GM10847 (cell line): ENCODE measurements around the gene MT1E.

Experiments
- POLR2A ChIP-seq: IDR thresholded peaks from 2 replicates; pipeline ENCODE4 v1.6.1; 2011; ENCODE audit not compliant: insufficient read length; ENCODE audit errors: extremely low read depth

The MT1E gene

GRCh38 chr16:56625140-56625942 lies at the start of gene MT1E:
Gene MT1E (plus strand): TSS chr16:56625781. CDS start chr16:56625852, 71 bp downstream.
- TF ChIP-seq POLR2A = no peak

GRCh38 chr16:56576585-56577299 lies 48.8 kb upstream of the MT1E start:
- TF ChIP-seq POLR2A = no peak

DNA sequence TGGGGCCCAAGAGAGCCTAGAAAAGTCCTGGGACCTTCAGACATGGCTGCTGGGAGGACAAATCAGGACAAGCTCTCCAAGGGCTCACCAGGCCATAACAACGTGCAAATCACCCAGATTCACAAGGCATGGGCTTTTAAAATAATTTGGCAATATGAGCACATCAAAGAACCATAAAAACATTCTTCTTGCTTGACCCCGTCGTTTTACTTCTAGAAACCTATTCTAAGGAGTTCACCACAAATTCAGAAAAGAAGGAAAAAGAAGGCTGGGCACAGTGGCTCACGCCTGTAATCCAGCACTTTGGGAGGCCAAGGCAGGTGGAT lies 48.3 kb upstream of the MT1E start:
- TF ChIP-seq POLR2A = no peak

DNA sequence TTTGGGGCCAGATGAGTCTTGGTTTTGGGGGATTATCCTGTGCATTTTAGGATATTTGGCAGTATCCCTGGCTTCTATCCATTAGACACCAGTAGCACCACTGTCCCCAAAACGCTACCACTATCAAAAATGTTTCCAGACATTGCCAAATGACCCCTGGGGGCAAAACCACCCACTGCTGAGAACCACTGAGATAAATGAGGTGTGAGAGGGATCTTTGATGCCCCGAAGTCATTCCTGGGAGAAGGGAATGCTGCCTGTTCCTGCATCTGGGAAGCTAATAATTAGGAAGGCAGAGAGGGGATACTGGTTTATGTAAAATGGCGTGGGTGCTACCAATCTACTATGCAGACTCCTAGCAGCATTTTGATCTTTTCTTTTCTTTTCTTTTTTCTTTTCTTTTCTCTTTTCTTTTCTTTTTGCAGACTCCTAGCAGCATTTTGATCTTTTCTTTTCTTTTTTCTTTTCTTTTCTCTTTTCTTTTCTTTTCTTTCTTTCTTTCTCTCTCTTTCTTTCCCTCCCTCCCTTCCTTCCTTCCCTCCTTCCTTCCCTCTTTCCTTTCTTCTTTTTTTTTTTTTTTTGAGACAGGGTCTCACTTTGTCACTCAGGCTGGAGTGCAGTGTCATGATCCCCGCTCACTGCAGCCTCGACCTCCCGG lies 45.1 kb upstream of the MT1E start:
- no peak for TF ChIP-seq POLR2A

GRCh38 chr16:56583351-56584168 lies 42.0 kb upstream of the MT1E start:
- no peak for TF ChIP-seq POLR2A

DNA sequence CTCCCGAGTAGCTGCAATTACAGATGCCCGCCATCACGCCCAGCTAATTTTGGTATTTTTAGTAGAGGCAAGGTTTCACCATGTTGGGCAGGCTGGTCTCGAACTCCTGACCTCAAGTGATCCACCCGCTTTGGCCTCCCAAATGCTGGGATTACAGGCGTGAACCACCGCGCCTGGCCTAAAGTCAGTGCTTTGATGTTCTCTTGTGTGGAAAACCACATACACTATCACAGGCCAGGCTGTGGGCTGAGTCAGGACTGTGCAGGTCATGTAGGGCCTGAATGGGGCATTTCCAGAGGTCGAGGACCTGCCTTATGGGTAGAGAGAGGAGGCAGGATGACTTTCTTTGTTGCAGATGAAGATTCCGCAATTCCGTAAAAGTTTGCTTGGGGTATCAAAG lies 41.3 kb upstream of the MT1E start:
- no peak for TF ChIP-seq POLR2A

- TF ChIP-seq POLR2A = no peak
Observed at GRCh38 chr16:56588781-56589140, 36.8 kb upstream of the MT1E start.

DNA sequence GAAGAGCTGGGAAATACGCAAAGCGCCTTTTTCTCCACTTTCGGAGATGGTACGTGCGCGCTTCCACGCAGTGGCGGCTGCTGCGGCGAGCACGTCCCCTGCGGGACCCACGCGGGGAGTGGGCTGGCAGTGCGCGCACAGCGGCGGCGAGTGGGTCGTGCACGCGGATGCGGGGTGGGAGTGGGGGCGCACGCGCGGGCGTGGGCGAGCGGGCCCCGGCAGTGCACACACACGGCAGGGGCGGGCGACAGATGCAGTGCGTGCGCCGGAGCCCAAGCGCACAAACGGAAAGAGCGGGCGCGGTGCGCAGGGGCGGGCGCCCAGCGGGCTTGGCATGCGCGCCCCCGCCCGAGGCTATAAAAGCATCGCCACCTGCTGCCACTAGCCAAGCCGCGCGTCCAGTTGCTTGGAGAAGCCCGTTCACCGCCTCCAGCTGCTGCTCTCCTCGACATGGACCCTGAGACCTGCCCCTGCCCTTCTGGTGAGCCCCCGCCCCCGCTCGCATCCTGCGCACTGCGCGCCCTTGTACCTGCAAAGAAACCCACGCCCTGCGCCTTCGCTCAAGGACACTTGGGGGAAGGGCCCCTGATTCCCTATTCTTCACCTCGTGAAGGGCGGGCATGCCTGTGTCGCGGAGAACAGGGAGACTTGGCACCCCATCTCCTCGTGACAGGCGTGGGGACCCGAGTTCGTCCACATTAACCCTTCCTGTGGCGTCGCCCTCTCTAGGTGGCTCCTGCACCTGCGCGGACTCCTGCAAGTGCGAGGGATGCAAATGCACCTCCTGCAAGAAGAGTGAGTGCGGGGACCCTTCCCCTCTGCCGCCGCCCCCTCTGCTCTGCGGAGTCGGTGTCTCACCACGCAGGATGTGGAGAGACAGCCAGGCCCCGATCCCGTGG lies 36.2 kb upstream of the MT1E start, which contains the start of gene MT3:
MT3 (plus strand) TSS at position 388 of the 899 bp plus-strand sequence; CDS start at position 451, 63 bp downstream.
- no peak for TF ChIP-seq POLR2A

DNA sequence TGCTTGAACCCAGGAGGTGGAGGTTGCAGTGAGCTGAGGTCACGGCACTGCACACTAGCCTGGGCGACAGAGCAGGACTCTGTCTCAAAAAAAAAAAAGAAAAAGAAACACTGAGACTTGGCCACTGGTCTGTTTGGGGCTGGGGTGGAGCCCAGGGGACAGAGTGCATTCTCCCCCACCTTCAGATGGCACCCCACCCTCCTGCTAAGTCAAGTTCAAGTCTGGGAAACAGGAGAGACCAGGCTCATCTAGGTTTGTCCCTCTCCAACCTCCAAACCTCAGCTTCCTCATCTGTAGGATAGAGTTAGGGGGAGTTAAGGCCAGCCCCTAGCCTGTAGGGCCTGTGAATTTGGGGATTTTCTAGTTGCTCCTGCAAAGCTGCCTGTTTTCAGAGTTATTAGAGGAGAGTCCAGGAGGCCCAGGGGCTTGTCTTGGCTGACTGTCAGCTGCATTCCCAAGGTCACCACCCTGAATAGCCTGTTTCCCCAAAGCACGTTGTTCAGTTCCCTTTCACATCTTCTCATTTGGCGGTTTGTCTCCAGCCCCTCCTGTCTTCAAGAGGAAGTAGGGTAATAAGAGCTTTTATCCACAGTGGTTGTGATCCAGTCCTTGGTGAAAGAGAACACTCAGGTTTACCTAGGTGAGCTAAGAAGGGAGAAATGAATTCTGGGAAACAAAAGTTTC lies 34.1 kb upstream of the MT1E start:
- TF ChIP-seq POLR2A = no peak

DNA sequence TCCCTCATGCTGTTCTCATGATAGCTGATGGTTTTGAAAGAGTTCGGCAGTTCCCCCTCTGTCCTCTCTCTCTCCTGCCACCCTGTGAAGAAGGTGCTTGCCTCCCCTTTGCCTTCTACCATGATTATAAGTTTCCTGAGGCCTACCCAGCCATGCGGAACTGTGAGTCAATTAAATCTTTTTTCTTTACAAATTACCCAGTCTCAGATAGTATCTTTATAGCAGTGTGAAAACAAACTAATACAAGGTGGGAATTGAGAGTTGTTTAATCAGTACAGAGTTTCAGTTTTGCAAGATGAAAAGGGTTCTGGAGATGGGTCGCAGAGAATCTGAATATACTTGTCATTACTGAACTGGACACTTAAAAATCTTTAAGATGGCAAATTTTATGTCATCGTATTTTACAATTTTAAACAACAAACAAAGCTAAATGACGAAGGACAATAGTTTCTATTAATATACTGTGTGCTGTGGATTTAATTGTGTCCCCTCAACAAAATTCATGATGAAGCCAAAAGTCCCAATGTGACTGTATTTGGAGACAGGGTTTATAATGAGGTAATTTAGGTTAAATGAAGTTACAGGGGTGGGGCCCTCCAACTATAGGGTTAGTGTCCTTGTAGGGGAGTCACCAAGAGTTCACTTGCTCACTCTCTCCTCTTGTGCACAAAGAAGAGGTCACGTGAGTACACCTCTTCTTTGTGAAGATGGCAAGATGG lies 31.8 kb upstream of the MT1E start:
- TF ChIP-seq POLR2A = no peak

DNA sequence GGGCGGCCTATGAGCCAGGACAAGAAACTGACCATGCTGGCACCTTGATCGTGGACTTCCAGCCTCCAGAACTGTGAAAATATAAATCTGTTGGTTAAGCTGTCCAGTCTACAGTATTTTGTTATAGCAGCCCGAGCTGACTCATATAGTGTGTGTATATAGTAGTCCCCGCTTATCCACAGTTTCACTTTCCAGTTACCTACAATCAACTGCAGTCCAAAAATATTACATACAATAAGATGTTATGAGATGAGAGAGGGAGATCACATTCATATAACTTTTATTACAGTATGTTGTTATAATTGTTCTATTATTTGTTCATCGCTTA lies 31.3 kb upstream of the MT1E start:
- no peak for TF ChIP-seq POLR2A

DNA sequence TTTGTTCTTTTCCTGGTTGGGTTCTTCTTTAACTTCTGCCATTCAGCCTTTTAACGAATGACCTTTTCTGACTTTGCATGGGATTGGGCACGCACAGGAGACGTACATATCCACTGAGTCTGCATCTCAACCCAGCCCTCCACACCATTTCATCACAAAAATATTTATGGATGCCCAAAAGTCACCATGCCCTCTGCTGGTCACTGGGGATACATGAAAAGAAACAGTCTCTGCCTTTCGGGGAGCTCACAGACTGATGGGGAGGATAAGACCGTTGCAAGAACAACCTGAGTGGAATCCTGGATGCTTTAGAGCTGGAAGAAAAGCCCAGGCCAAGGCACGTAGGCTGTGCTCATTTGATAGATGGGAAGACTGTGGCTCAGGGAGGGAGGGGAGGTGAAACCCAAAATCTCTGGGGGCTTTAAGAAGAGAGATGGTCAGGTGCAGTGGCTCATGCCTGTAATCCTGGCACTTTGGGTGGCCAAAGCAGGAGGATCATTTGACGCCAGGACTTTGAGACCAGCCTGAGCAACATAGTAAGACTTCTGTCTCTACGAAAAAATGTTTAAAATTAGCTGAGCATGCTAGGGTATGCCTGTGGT lies 25.1 kb upstream of the MT1E start:
- no peak for TF ChIP-seq POLR2A

- TF ChIP-seq POLR2A = no peak
Observed at GRCh38 chr16:56601325-56601724, 24.3 kb upstream of the MT1E start.
